NB4 (cell line): ENCODE data around the gene HOXD4.

Experiments used
- CTCF ChIP-seq: IDR thresholded peaks from one replicate; pipeline ENCODE4 v1.5.1; 2012; ENCODE audit warnings: low read depth, low read length
- MYC ChIP-seq: IDR thresholded peaks from 2 replicates; pipeline ENCODE4 v1.6.1; 2011; ENCODE audit warnings: low read depth, low read length
- POLR2A ChIP-seq: IDR thresholded peaks from 2 replicates; pipeline ENCODE4 v1.6.1; 2011; ENCODE audit warnings: mild to moderate bottlenecking; ENCODE audit not compliant: insufficient read length; ENCODE audit errors: extremely low read depth

GRCh38 chr2:176154576-176155252, 3.4 kb downstream of the HOXD4 start:
- TF ChIP-seq POLR2A, result no peak
- TF ChIP-seq CTCF, result no peak
- no peak for TF ChIP-seq MYC
